ENCODE results near the gene C22orf23.
"Not testable (repeated sequence)": the region's sequence is repeated elsewhere in the genome, so short reads cannot be mapped to it uniquely, and the experiment has no call there.

Gene C22orf23

GRCh38 chr22:37953062-37953436 is 352 bp downstream of the C22orf23 start:
- no peak for DNase-seq (ENCODE audit: low spot score)

DNA sequence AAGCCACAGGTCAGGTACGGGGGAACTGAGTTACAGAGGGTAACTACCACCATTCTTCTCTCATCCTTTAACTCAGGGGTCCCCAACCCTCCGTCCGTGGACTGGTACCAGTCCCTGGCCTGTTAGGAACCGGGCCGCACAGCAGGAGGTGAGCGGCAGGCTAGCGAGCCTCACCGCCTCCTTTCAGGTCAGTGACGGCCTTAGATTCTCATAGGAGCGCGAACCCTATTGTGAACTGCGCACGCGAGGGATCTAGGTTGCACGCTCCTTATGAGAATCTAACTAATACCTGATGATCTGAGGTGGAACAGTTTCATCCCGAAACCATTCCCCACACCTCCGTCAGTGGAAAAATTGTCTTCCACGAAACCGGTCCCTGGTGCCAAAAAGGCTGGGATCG is 772 bp downstream of the C22orf23 start:
- not testable (repeated sequence) for DNase-seq (ENCODE audit: low spot score)

GRCh38 chr22:37951305-37951704 is 2.1 kb downstream of the C22orf23 start:
- no peak for DNase-seq (ENCODE audit: low spot score)

DNA sequence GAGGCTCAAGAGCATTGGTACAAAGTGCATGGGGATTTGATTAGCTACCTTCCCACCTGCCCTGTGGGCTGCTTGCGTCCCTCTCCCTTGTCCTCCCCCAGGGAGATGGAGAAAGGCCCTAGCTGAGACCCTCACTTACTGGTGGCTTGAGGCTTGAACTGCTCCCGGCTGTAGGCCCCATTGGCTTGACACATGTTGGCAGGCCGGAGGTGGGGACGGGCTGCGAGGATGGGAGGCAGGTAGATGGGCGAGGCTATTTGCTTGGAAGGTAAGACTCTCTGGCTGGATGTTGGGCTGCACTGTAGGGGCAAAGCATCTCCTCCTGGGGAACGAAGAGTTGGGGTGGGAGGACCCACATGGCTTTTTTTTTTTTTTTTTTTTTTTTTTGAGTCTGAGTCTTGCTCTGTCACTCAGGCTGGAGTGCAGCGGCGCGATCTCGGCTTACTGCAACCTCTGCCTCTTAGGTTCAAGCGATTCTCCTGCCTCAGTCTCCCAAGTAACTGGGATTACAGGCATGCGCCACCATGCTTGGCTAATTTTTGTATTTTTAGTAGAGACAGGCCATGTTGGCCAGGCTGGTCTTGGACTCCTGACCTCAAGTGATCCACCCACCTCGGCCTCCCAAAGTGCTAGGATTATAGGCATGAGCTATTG is 6.1 kb downstream of the C22orf23 start:
- not testable (repeated sequence) for DNase-seq (ENCODE audit: low spot score)

DNA sequence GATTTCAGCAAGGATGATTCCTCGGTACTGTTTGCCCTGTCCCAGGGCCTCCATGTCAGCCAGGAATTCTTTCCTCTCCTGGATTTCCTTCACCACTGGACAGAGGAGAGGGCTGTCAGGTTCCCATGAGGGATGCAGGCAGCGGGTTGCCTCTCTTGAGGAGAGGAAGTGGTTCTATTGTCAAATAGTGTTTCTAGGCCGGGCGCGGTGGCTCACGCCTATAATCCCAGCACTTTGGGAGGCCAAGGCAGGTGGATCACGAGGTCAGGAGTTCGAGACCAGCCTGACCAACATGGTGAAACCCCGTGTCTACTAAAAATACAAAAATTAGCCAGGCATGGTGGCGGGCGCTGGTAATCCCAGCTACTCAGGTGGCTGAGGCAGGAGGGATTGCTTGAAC is 9.0 kb downstream of the C22orf23 start:
- DNase-seq (ENCODE audit: low spot score) = not testable (repeated sequence)

DNA sequence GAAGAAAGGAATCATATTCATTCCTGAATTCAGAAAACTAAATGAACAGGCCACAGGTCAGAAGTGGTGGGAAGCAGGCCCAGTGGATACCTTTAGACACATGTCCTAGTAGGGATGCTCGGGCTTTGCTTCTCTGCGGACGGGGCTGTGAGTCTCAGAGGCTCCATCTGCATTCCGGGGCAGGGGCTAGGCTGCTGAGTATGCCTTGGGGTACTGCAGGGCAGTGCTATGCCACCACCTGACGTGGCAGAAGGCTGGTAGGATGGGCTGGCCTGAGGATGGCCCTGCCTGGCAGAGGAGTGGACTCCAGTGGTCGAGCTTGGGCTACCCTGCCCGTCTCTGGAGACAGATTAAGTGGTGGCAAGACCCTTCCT is 9.6 kb downstream of the C22orf23 start:
- no peak for DNase-seq (ENCODE audit: low spot score)

DNA sequence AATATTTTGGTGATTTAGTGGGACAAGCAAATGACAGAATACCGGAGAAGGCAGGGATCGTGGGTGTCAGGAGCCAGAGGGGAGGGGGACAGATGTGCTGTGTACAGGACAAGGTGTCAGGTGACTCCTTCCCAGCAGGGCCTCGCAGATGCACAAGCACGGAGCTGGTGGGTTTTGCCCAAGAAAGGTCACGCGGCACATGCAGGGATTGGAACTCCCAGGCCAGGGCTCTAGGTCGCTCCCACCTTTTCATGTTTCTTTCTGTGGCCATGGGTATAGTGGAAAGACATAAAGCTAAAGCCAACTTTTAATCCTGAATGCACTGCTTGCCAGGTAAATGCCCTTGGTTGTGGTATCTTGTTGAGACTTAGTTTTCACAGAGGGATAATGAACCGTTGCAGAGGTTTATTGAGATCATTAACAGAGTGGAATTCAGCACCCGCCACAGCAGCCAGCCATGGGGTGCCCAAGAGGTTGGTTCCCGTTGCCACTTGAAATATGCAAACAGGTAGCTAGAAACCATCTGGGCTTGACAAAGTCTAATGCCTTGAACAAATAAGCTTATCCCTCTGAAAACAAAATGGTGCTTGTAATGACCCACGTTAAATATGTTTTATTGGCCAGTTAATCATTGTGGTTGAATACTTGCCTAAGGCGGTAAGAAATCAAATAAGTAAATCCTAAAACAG is 10.1 kb downstream of the C22orf23 start:
- no peak for DNase-seq (ENCODE audit: low spot score)

DNA sequence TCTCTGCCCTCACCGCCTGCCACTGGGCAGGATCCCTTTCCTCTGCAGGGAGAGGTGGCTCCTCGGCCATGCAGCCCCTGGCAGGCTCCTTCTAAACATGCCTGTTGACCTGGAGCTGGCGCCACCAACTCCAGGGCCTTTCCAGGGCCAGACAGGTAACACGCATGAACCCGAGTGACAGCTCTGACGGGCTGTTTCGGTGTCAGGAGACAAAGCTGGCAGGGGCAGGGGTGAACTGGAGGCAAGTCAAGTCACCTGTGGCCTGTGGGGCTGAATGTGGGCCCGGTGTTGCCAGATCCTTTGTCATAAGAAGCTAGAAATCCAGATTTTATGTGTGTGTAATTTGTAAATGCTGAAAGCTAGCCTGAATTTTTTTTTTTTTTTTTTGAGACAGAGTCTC is 11.3 kb downstream of the C22orf23 start:
- no peak for DNase-seq (ENCODE audit: low spot score)

- DNase-seq (ENCODE audit: low spot score) = no peak
Observed at GRCh38 chr22:37940698-37941376, 12.6 kb downstream of the C22orf23 start.

GRCh38 chr22:37933711-37934376 is 19.6 kb downstream of the C22orf23 start:
- DNase-seq (ENCODE audit: low spot score) = peak; percentile 87

GRCh38 chr22:37932821-37933578 is 20.4 kb downstream of the C22orf23 start:
- DNase-seq (ENCODE audit: low spot score) = no peak

DNA sequence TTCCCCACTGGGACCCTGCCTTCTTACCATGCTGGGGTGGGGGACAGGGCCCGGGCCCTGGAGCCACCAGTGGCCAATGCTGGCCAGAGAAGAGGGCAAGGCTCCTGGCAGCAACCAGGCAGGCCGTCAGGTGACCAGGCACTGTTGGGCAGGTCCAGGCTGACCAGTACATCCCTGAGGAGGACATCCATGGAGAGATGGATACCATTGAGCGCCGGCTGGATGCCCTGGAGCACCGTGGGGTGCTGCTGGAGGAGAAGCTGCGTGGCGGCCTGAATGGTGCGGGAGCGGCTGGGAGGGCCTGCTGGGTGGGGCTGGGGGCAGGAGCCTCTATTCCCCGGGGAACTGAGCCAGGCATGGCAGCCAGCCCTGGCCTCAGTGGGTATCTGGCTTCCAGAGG is 21.0 kb downstream of the C22orf23 start:
- no peak for DNase-seq (ENCODE audit: low spot score)

DNA sequence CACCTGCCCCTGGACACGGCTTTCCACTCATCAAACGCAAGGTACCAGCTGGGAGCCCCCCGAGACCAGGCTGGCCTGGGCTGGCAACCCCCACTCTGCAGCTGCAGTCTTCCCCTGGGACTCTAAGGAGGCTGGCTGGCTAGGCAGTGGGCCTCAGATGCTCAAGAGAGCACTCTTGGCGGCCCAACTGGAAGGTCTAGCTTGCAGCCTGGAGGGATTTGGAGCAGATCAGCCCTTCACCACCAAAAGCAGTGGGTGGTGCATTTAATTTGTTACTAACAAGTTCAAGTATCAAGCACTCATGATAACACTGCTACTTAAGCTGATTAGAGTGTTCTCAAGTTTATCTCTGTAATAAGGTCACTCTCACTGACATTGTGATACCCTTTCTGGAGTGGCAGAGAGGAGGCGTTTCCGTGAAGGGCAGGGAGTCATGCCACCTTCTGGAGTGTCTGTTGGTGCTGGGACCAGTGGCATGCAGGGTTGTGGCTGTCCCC is 21.5 kb downstream of the C22orf23 start:
- no peak for DNase-seq (ENCODE audit: low spot score)

DNA sequence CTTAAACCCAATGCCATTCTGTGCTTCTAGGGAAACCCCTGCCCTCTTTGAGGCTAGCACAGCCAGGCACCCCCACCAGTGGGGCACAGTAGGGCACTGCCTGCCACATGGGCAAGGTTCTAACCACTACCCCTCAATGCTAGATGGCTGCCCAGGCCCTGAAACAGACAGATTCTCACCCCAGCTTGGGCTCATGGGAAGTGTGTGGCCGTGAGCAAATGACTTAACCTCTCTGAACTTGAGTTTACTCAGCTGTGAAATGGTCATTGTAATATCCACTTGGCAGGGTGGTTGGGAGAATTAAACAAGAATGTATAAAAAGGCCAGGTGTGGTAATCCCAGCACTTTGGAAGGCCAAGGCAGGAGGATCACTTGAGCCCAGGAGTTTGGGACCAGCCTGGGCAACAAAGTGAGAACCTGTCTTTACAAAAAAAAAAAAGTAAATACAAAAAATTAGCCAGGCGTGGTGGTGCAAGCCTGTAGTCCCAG is 22.4 kb downstream of the C22orf23 start:
- no peak for DNase-seq (ENCODE audit: low spot score)

- DNase-seq (ENCODE audit: low spot score) = no peak
Observed at GRCh38 chr22:37930270-37930951, 23.0 kb downstream of the C22orf23 start.

DNA sequence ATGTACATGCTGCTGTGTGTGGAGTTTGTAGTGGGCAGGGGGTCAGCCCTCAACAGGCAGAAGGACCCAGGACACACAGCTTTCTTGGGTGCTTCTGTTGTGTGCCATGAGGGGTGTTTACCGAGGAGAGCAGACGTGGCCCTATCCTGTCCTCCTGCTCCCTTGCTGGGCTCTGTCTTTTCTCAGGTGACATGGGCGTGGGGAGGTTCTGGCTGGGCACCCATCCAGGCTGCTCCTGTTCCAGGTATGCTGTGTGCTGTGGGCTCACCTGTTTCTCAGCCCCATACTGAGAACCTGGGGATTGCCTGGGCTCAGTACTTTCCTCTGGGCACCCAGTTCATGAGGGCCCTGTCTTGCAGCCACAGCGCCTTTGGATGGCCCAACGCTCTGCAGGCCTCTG is 24.0 kb downstream of the C22orf23 start:
- DNase-seq (ENCODE audit: low spot score) = no peak

DNA sequence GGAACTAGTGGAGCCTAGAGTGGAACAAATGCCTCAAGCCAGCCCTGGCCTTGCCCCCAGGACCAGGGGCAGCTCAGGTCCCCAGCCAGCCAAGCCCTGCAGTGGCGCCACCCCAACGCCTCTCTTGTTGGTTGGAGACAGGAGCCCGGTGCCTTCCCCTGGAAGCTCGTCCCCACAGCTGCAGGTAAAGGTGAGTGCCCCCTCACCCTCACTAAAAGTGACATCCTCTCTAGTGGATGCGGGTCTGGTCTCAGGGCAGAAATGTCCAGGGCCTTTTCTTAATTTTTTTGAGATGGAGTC is 25.8 kb downstream of the C22orf23 start:
- DNase-seq (ENCODE audit: low spot score) = no peak

GRCh38 chr22:37926771-37927636 is 26.4 kb downstream of the C22orf23 start:
- DNase-seq (ENCODE audit: low spot score) = no peak

- no peak for DNase-seq (ENCODE audit: low spot score)
Observed at GRCh38 chr22:37926358-37926757, 27.0 kb downstream of the C22orf23 start.

DNA sequence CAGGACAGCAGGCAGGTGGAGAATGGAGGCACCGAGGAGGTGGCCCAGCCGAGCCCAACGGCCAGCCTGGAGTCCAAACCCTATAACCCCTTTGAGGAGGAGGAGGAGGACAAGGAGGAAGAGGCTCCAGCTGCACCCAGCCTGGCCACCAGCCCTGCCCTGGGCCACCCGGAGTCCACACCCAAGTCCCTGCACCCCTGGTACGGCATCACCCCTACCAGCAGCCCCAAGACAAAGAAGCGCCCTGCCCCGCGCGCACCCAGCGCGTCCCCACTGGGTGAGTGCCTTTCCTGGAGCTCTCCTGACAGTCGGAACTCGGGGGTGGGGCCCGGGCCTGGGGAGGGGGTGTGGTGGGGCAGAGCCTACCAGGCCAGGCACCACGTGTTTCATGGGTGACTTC is 27.6 kb downstream of the C22orf23 start:
- no peak for DNase-seq (ENCODE audit: low spot score)

All from activated CD4-positive, alpha-beta T cell treated with anti-CD3 and anti-CD28 coated beads, Interleukin-2, Interleukin-4, amounts not matched to agents 100 ng/mL and 50 ng/mL, durations not matched to agents 16 hours and 8 hours (primary cell).